SK-N-SH treated with all-trans-retinoic acid at 6 μM for 48 hours (cell line): ENCODE measurements around the gene SLC12A8.

Experiments
- CSDC2 ChIP-seq: fragments of 250-450 bp; sonication (Bioruptor Pico); IDR thresholded peaks from 2 replicates; pipeline ENCODE4 v1.5.0; 2020; ENCODE audit warnings: mild to moderate bottlenecking, moderate library complexity
- ISL1 ChIP-seq: fragments of 250-450 bp; sonication (Bioruptor Pico); IDR thresholded peaks from 2 replicates; pipeline ENCODE4 v2.1.2; 2022; ENCODE audit warnings: mild to moderate bottlenecking, moderate library complexity
- TCF4 ChIP-seq: fragments of 250-450 bp; sonication (Bioruptor Pico); IDR thresholded peaks from 2 replicates; pipeline ENCODE4 v1.8.0; 2021; ENCODE audit warnings: mild to moderate bottlenecking, moderate library complexity, borderline replicate concordance
- ZFP3 ChIP-seq: fragments of 250-450 bp; sonication (Bioruptor Pico); IDR thresholded peaks from 2 replicates; pipeline ENCODE4 v1.5.0; 2020; ENCODE audit warnings: mild to moderate bottlenecking, moderate library complexity
- TF ChIP-seq, protein P1 (sequence below): fragments of 250-450 bp; sonication (Bioruptor Pico); IDR thresholded peaks from 2 replicates; pipeline ENCODE4 v1.8.0; 2020; ENCODE audit warnings: mild to moderate bottlenecking, moderate library complexity, borderline replicate concordance
- TF ChIP-seq, protein P2 (sequence below): fragments of 250-450 bp; sonication (Bioruptor Pico); IDR thresholded peaks from 2 replicates; pipeline ENCODE4 v1.5.1; 2021; ENCODE audit warnings: mild to moderate bottlenecking, moderate library complexity

DNA sequence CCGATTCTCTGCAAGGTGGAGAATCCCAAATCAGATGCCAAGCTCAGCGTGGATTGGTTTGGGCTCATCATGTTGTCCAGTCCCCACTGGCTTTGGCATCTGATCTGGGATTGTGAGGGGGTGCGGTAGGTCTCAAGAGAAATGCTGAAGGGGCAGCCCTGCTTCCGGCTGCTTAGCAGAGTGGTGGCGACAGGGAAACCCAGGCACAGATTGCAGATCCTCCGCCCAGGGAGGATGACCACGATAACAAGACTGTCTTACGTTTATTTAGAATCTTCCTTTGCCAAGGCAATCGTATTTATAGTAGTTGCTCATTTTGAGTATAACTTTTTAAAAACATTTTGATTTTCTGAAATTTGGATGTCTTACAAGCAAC lies 61.1 kb downstream of the SLC12A8 start:
- TF ChIP-seq ZFP3 = no peak
- TF ChIP-seq, protein P1, sequence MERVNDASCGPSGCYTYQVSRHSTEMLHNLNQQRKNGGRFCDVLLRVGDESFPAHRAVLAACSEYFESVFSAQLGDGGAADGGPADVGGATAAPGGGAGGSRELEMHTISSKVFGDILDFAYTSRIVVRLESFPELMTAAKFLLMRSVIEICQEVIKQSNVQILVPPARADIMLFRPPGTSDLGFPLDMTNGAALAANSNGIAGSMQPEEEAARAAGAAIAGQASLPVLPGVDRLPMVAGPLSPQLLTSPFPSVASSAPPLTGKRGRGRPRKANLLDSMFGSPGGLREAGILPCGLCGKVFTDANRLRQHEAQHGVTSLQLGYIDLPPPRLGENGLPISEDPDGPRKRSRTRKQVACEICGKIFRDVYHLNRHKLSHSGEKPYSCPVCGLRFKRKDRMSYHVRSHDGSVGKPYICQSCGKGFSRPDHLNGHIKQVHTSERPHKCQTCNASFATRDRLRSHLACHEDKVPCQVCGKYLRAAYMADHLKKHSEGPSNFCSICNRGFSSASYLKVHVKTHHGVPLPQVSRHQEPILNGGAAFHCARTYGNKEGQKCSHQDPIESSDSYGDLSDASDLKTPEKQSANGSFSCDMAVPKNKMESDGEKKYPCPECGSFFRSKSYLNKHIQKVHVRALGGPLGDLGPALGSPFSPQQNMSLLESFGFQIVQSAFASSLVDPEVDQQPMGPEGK (CRISPR knock-in tag) = no peak
- no peak for TF ChIP-seq CSDC2 (CRISPR knock-in tag)
- TF ChIP-seq, protein P2, sequence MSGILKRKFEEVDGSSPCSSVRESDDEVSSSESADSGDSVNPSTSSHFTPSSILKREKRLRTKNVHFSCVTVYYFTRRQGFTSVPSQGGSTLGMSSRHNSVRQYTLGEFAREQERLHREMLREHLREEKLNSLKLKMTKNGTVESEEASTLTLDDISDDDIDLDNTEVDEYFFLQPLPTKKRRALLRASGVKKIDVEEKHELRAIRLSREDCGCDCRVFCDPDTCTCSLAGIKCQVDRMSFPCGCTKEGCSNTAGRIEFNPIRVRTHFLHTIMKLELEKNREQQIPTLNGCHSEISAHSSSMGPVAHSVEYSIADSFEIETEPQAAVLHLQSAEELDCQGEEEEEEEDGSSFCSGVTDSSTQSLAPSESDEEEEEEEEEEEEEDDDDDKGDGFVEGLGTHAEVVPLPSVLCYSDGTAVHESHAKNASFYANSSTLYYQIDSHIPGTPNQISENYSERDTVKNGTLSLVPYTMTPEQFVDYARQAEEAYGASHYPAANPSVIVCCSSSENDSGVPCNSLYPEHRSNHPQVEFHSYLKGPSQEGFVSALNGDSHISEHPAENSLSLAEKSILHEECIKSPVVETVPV = no peak
- TF ChIP-seq ISL1 (CRISPR knock-in tag) = no peak
- no peak for TF ChIP-seq TCF4 (CRISPR knock-in tag)
